NK-92 (cell line): Measurements from ENCODE around the gene EIF3D.
"Not testable (repeated sequence)": the region's sequence is repeated elsewhere in the genome, so short reads cannot be mapped to it uniquely, and the experiment has no call there.

Experiments
- DNase-seq: peaks from one replicate; lab custom pipeline; 2025; ENCODE audit not compliant: unreplicated experiment; lab: John Stamatoyannopoulos, UW

The EIF3D gene

DNA sequence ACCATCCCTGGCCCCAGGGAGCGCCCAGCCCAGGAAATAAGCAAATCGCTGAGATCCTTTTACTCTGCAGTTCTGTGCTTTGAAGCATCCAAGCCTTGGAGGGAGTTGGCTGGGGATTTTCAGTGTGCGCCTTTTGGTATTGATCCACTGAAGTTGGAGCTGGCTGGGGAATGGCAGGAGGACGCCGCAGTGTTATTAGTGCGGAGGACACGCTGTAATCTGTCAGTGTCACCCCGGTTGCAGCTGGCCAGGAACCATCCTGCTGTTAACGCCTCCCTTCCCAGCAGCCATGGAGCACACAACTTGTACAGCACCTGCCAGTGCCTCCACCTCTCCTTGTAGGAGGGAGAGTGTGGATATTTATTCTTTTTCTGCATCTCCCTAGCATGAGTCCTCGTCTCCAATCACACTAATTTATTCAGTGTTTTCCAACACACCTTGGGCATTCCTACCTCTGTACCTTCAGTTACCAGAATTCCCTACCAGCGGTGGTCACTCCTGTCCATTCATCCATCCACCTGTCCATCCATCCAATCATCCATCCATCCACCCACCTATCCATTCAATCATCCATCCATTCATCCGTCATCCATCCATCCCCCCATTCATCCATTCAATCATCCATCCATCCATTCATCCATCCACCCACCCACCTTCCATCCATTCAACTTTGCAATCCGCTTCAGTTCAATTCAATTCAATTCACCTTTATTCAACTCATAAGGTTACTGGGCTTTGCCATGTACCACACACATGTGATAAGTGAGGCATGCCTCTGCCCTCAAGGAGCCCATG, 21.9 kb upstream of the EIF3D start:
- DNase-seq: no peak

DNA sequence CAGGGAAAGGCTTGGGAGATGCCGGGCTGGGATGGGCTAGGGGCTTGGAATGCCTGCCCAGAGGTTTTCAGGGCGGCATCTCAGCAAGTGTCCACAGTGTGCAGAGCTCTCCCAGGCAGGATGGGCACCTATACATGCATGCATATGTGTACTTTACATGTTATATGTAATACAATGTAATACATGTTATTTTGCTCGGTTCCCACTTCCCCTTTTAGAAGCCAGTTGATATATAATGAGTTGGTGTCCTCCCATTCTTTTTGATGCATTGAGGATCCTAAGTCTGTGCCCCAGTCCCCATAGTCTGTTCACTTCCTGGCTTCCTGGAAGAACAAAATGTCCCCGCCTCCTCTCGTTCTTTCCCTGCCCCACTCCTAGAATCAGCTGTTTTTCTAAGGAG, 20.1 kb upstream of the EIF3D start:
- no peak for DNase-seq

DNA sequence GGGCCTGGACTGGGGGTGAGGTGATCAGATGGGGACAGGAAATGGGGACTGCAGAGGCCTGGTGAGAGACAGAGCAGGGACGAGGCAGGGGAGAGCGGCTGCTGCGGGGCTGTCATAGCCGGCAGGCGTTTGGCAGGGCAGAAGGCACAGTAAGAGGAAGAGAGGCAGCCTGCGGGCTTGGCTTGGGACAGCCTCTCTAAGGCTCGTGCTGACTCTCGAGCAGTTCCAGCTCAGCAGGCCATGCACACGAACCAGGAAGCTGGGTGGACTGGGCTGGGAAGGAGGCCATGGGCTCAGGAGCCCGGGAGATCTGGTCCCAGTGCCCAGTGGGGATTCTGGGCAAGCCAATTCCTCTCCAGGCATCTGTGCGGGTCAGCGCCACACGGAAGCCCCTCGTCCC, 19.6 kb upstream of the EIF3D start:
- no peak for DNase-seq

GRCh38 chr22:36546932-36547331, 18.0 kb upstream of the EIF3D start:
- DNase-seq: no peak

GRCh38 chr22:36546092-36546804, 17.3 kb upstream of the EIF3D start:
- no peak for DNase-seq

DNA sequence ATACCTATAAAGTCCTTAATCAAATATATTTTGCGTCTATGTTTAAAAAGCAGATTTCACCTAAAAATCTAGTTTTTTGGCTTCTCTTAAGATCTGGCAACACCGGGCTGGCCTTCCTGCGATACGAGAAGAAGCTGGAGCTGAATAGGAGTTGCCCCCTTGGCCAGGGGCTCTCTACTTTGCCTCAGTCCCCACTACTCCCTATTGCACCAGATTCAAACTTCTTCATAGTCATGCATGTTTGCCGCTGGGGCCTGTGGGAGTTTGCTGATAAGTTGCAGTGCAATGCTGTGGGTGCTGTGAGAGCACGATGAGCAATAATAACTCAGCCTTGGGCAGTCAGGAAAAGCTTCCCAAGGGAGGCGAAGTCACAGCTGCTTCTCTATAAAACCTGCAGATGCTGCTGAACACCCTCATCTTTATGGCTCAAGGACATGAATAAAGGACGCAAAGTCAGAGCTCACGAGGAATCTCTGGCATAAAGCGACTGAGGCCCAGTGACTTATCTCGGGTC, 15.2 kb upstream of the EIF3D start:
- DNase-seq: no peak

DNA sequence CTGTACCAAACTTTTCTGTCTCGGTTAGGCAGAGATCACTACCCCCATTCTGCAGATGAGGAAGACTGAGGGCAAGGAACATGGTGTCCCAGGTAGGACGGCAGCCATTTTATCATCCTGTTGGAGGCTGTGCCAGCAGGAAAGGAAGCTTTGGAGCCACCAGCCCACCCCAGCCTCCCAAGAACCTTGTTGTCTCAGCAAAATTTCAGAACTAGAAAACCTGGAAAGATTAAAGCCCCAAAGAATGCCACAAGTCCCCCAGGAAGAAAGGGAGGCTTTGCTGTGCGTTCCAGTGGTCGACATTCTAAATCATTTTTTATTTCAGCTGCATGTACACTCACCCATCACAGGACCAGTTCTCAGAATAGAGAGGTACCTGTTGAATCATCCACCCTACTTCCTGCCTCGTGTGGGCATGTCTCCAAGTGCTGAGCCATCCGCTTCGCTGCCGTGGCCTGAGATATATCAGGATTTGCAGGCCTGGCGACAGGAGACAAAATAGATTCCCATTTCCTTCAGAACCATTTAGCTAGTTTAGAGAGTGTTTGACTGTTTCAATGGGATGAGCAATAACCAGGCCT, 13.0 kb upstream of the EIF3D start:
- no peak for DNase-seq

DNA sequence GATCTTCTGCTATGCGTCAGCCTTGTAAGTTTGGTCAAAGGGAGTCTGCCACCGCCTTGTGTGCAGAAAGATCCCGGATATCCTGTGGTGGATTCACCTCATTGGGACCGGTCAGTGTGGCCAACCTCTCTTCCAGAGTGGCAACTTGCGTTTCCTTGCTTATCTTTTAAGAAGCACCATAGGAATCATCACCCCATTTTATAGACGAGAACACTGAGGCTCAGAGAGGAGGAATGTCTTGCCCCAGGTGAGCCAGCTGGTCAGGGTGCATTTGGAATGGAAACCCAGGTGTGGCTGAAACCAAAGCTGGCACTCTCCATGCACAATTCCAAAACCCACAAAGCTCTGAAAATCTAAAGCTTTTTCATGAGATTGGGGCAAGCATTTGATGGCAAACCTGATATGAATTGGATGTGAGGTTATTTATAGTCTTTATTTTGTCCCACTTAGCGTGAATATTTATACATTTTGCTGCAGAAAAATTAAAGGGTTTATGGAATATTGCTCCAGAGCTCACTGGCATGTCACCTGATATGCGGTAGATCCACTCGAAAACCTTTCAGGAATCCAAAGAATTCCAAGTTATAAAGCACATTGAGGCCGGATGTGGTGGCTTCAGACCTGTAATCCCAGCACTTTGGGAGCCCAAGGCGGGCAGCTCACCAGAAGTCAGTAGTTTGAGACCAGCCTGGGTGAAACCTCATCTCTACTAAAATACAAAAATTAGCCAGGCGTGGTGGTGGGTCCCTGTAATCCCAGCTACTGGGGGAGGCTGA, 12.1 kb upstream of the EIF3D start:
- DNase-seq: no peak

- no peak for DNase-seq
Measured at GRCh38 chr22:36538529-36538928, 9.6 kb upstream of the EIF3D start.

- DNase-seq: no peak
Measured at GRCh38 chr22:36536717-36537116, 7.8 kb upstream of the EIF3D start.

- not testable (repeated sequence) for DNase-seq
Measured at GRCh38 chr22:36533320-36533719, 4.4 kb upstream of the EIF3D start.

GRCh38 chr22:36532466-36532865, 3.5 kb upstream of the EIF3D start:
- DNase-seq: no peak

- no peak for DNase-seq
Measured at GRCh38 chr22:36528341-36528740, 625 bp downstream of the EIF3D start.

GRCh38 chr22:36522662-36523061, 6.3 kb downstream of the EIF3D start:
- no peak for DNase-seq

DNA sequence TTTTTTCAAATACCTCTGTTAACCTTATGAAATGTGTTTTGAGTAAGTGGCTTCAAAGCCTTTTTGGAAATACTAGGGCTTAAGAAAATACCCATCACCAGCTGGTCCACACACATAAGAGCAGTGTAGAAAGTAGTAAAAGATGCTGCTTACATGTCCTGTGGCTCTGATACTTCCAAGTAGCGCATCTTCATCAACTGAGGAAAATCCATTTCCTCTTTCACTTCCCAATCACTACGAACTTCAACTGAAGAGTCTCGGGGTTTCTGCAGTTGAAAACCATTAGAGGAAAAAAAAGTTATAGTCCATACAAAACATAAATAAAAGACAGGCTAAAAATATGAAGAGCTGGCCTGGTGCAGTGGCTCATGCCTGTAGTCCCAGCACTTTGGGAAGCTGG, 8.5 kb downstream of the EIF3D start:
- DNase-seq: no peak

DNA sequence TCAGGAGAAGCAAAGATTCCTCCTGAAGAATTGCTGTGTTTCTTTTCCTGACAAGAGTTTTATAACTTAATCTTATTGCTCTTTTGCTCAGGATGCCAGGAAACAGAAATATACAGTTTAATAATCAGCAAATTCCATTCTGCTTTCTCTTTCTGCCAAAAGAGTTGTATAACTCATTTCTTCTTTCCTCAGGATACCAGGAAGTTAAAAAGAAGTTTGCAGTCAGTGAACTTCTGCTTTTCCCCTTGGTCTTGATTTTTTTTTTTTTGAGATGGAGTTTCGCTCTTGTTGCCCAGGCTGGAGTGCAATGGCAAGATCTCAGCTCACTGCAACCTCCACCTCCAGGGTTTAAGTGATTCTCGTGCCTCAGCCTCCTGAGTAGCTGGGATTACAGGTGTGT, 9.1 kb downstream of the EIF3D start:
- not testable (repeated sequence) for DNase-seq

DNA sequence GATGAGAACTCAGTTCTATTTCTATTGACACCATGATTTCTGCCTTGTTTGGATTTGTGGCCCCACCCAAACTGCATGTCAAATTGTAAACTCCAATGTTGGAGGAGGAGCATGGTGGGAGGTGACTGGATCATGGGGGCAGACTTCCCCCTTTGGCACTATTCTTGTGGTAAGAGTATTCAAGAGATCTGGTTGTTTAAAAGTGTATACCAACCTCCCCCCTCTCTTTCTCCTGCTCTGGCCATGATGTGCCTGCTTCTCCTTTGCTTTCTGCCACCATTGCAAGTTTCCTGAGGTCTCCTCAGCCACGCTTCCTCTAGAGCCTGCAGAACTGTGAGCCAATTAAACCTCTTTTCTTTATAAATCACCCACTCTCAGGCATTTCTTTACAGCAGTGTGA, 14.2 kb downstream of the EIF3D start:
- DNase-seq: no peak

DNA sequence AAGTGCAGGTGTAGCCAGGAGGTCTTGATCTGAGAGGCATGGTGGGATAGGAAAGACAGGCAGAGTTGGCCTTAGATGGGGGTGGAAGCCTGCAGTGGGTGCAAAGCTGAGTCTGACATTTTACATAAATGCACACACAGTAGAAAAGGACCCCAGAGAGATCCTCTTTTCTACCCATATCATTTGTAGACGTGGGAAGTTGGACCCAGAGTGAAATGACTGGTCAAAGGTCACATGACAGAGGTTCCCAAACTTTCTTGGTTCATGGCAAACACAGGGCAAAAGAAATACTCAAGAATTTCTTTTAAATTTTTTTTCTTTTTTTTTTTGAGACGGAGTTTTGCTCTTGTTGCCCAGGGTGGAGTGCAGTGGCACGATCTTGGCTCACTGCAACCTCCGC, 16.0 kb downstream of the EIF3D start:
- no peak for DNase-seq

DNA sequence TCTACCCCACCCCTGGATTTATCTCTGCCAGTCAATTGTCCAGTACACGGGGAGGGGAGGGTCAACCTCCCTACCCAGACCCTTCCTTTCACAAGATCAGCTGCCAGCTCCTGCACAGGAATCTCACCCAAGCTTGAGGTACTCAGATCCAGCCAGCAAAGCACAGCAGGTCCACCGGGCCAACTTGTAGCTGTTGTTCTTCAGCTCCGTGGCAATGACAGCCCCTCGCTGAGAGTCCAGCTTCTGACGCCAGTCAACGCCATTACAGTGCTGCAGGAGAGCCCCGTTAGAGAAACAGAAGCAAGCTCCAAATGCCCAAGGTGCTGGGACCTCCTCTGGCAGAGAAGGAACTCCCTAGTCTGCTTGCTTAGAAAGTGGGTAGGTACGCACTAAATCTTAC, 16.6 kb downstream of the EIF3D start:
- DNase-seq: no peak

DNA sequence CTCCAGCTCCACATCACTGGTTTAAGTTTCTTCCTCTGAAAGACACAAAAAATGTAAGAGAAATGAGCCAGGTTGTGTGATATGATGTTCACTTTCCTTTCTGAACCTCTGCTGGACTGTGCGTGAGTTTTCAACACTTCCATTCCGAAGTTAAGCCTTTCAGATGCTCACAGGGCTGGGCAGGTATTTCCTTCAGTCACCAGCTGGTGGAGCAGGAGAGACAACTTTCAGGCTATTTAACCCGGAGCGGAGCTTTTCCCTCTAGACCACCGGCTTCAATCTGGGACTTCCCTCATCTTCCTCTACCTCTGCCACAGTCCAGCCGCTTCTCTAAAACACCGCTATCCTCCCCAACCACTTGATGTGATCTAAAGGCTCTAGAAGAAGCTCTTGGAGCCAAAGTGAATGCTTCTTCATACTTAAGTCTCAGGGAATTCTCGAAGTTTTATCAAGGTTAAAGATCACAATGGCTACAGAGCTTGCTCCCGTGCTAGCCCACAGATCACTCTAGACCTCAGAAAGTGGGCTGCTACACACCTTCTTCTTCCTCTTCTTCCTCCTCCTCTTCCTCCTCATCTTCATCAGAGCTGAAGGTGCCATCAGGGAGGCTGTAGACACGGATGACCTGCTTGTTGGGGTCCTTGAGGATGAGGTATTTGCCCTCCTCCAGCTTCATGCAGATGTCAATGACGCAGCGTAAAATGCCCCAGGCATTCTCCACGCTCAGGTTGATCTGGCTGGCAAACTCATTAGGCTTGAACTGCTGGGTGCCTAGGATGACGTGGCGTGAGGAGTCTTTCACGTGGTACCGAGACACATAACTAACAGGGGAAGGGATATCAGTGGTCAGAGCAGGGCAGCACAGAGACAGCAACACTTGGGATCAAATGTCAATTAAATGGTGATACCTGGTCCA, 17.7 kb downstream of the EIF3D start:
- DNase-seq: no peak
